Esophagus muscularis mucosa (tissue), 3 donors: ENCODE measurements around the gene RAPGEF1.

Source experiments
- EP300 ChIP-seq: sonication (generic); formaldehyde crosslinking; IDR thresholded peaks from one replicate; pipeline ENCODE4 v1.6.1; 2017; ENCODE audit warnings: antibody characterized with exemption
- POLR2AphosphoS5 ChIP-seq, 2 donors: sonication (generic); formaldehyde crosslinking; IDR thresholded peaks; one replicate each; pipeline ENCODE4 v1.6.1; 2017; ENCODE audit warnings: antibody characterized with exemption in 2 of 2

GRCh38 chr9:131677049-131677443, 62.8 kb downstream of the RAPGEF1 start:
- no peak for TF ChIP-seq EP300
- no peak for TF ChIP-seq POLR2AphosphoS5 (IDR thresholded peaks at IDR 0.05)
